ENCODE data around the gene CTSK. TPM values are rescaled to one million over a fixed set of nuclear protein-coding genes. Genes with fewer than 3 reads are reported as not detected.
A peak's percentile ranks its signal among the peaks of the same experiment; 100 is the strongest.
"Not testable (repeated sequence)": the region's sequence is repeated elsewhere in the genome, so short reads cannot be mapped to it uniquely, and the experiment has no call there.

The CTSK gene
- total and polyA plus RNA-seq, 5 donors from 2014 or later = 0.10 to 18.0 (median 1.1) TPM; not detected in 1

GRCh38 chr1:150772326-150772725, 35.7 kb downstream of the CTSK start:
- Mint-ChIP-seq H3K27me3 (peaks cover 5% of the 10 kb centered on the region), H3K4me1 (peaks cover 8 to 18% (median 12%) of the 10 kb centered on the region in 4 donors), H3K27ac (no peak overlapping the region), H3K9me3 (no peaks in the 10 kb centered on the region), H3K36me3 (no peaks in the 10 kb centered on the region), H3K4me3 (no peak overlapping the region)
- Histone ChIP-seq H3K27me3 (ENCODE audit: control insufficient read depth, insufficient read depth, low read length) (no peaks in the 10 kb centered on the region), H3K27ac (ENCODE audit: insufficient read depth, low read length, poor library complexity, severe bottlenecking) (no peak overlapping the region), H3K36me3 (ENCODE audit: control insufficient read depth, insufficient read depth, low read length) (no peaks in the 10 kb centered on the region), H3K4me3 (ENCODE audit: low read depth, low read length) (no peak overlapping the region), H3K4me1 (ENCODE audit: control insufficient read depth, insufficient read depth, low read length, poor library complexity, severe bottlenecking) (peaks cover 5% of the 10 kb centered on the region), H3K9me3 (ENCODE audit: control insufficient read depth in 2 of 2, low read length in 2 of 2) (no peaks in the 10 kb centered on the region)
- ATAC-seq (ENCODE audit: low read depth in 2 of 2) = no peak
- DNase-seq = no peak

- H3K36me3 ChIP-seq (ENCODE audit: control insufficient read depth, insufficient read depth, low read length); H3K27ac ChIP-seq (ENCODE audit: insufficient read depth, low read length, poor library complexity, severe bottlenecking); H3K9me3 Mint-ChIP-seq; H3K9me3 ChIP-seq (ENCODE audit: control insufficient read depth in 2 of 2, low read length in 2 of 2); H3K36me3 Mint-ChIP-seq; H3K27me3 Mint-ChIP-seq; DNase-seq; ATAC-seq (ENCODE audit: low read depth in 2 of 2); H3K4me3 ChIP-seq (ENCODE audit: low read depth, low read length); H3K27me3 ChIP-seq (ENCODE audit: control insufficient read depth, insufficient read depth, low read length): not testable (repeated sequence)
- peak overlapping the region in 2 of 4 donors; percentile 72 to 91 for H3K4me3 Mint-ChIP-seq
- H3K4me1 ChIP-seq (ENCODE audit: control insufficient read depth, insufficient read depth, low read length, poor library complexity, severe bottlenecking) = peaks cover 26% of the 10 kb centered on the region
- H3K4me1 Mint-ChIP-seq = peaks cover 28 to 48% (median 35%) of the 10 kb centered on the region in 4 donors
- H3K27ac Mint-ChIP-seq = peak overlapping the region; percentile 32 to 96 (median 38)
Observed at GRCh38 chr1:150767704-150768103, 40.4 kb downstream of the CTSK start.

- not testable (repeated sequence) for H3K27me3 ChIP-seq (ENCODE audit: control insufficient read depth, insufficient read depth, low read length); DNase-seq; H3K27me3 Mint-ChIP-seq; H3K36me3 ChIP-seq (ENCODE audit: control insufficient read depth, insufficient read depth, low read length); H3K9me3 ChIP-seq (ENCODE audit: control insufficient read depth in 2 of 2, low read length in 2 of 2); H3K9me3 Mint-ChIP-seq
- H3K4me3 ChIP-seq (ENCODE audit: low read depth, low read length) = peak overlapping the region; percentile 93
- H3K27ac Mint-ChIP-seq = peak overlapping the region; percentile 96 to 98 (median 96)
- peaks cover 25 to 59% (median 37%) of the 10 kb centered on the region in 4 donors for H3K4me1 Mint-ChIP-seq
- peak in 1 of 2 donors; percentile 25 for ATAC-seq (ENCODE audit: low read depth in 2 of 2)
- peaks cover 37% of the 10 kb centered on the region for H3K4me1 ChIP-seq (ENCODE audit: control insufficient read depth, insufficient read depth, low read length, poor library complexity, severe bottlenecking)
- H3K27ac ChIP-seq (ENCODE audit: insufficient read depth, low read length, poor library complexity, severe bottlenecking) = peak overlapping the region; percentile 72
- H3K4me3 Mint-ChIP-seq = peak overlapping the region; percentile 91 to 99 (median 94)
- H3K36me3 Mint-ChIP-seq = peaks cover 20% of the 10 kb centered on the region
Observed at GRCh38 chr1:150765977-150766301, 42.1 kb downstream of the CTSK start.

GRCh38 chr1:150765296-150765976, 42.6 kb downstream of the CTSK start, which contains the start of gene CTSS:
Gene CTSS (minus strand): TSS chr1:150765778. CDS start chr1:150764763, 1,015 bp downstream.
- H3K4me3 ChIP-seq (ENCODE audit: low read depth, low read length) = peak within 1 kb of the TSS; percentile 93
- Mint-ChIP-seq H3K4me3 (peak within 1 kb of the TSS; percentile 91 to 99 (median 94)), H3K27ac (peak within 1 kb of the TSS; percentile 96 to 98 (median 96)), H3K36me3 (peaks cover 23% of the 10 kb centered on the region), H3K4me1 (peaks cover 26 to 59% (median 36%) of the 10 kb centered on the region in 4 donors), H3K27me3 (no peaks in the 10 kb centered on the region), H3K9me3 (no peaks in the 10 kb centered on the region)
- peak; percentile 82 to 83 for ATAC-seq (ENCODE audit: low read depth in 2 of 2)
- peak within 1 kb of the TSS; percentile 72 for H3K27ac ChIP-seq (ENCODE audit: insufficient read depth, low read length, poor library complexity, severe bottlenecking)
- peaks cover 33% of the 10 kb centered on the region for H3K4me1 ChIP-seq (ENCODE audit: control insufficient read depth, insufficient read depth, low read length, poor library complexity, severe bottlenecking)
- peak in 2 of 3 donors; percentile 51 to 75 for DNase-seq
- H3K9me3 ChIP-seq (ENCODE audit: control insufficient read depth in 2 of 2, low read length in 2 of 2) = no peaks in the 10 kb centered on the region
- H3K27me3 ChIP-seq (ENCODE audit: control insufficient read depth, insufficient read depth, low read length) = no peaks in the 10 kb centered on the region
- peaks cover 2% of the 10 kb centered on the region for H3K36me3 ChIP-seq (ENCODE audit: control insufficient read depth, insufficient read depth, low read length)

- H3K27me3 Mint-ChIP-seq = no peaks in the 10 kb centered on the region
- peak overlapping the region; percentile 96 to 98 (median 96) for H3K27ac Mint-ChIP-seq
- H3K36me3 ChIP-seq (ENCODE audit: control insufficient read depth, insufficient read depth, low read length) = peaks cover 6% of the 10 kb centered on the region
- peak overlapping the region; percentile 91 to 99 (median 94) for H3K4me3 Mint-ChIP-seq
- H3K9me3 ChIP-seq (ENCODE audit: control insufficient read depth in 2 of 2, low read length in 2 of 2) = no peaks in the 10 kb centered on the region
- DNase-seq (peak in 1 of 3 donors; percentile 39), ATAC-seq (ENCODE audit: low read depth in 2 of 2) (peak; percentile 25 to 37)
- peak overlapping the region; percentile 93 for H3K4me3 ChIP-seq (ENCODE audit: low read depth, low read length)
- H3K4me1 ChIP-seq (ENCODE audit: control insufficient read depth, insufficient read depth, low read length, poor library complexity, severe bottlenecking) = peaks cover 34% of the 10 kb centered on the region
- no peaks in the 10 kb centered on the region for H3K27me3 ChIP-seq (ENCODE audit: control insufficient read depth, insufficient read depth, low read length)
- peaks cover 0 to 2% (median 0%) of the 10 kb centered on the region in 7 donors for H3K9me3 Mint-ChIP-seq
- H3K27ac ChIP-seq (ENCODE audit: insufficient read depth, low read length, poor library complexity, severe bottlenecking) = peak overlapping the region; percentile 72
- H3K4me1 Mint-ChIP-seq = peaks cover 30 to 66% (median 38%) of the 10 kb centered on the region in 4 donors
- peaks cover 29% of the 10 kb centered on the region for H3K36me3 Mint-ChIP-seq
Observed at GRCh38 chr1:150764617-150765101, 43.4 kb downstream of the CTSK start.

- H3K4me1 Mint-ChIP-seq = peaks cover 30 to 74% (median 40%) of the 10 kb centered on the region in 4 donors
- ATAC-seq (ENCODE audit: low read depth in 2 of 2) = no peak
Observed at GRCh38 chr1:150763018-150763417, 45.0 kb downstream of the CTSK start.

GRCh38 chr1:150762552-150762951, 45.5 kb downstream of the CTSK start:
- no peaks in the 10 kb centered on the region for H3K27me3 ChIP-seq (ENCODE audit: control insufficient read depth, insufficient read depth, low read length)
- H3K9me3 ChIP-seq (ENCODE audit: control insufficient read depth in 2 of 2, low read length in 2 of 2) = no peaks in the 10 kb centered on the region
- ATAC-seq (ENCODE audit: low read depth in 2 of 2) (no peak), DNase-seq (no peak)
- peaks cover 0 to 2% (median 0%) of the 10 kb centered on the region in 7 donors for H3K9me3 Mint-ChIP-seq
- peak overlapping the region; percentile 40 to 78 (median 70) for H3K4me3 Mint-ChIP-seq
- peak overlapping the region; percentile 78 for H3K4me3 ChIP-seq (ENCODE audit: low read depth, low read length)
- no peaks in the 10 kb centered on the region for H3K27me3 Mint-ChIP-seq
- peaks cover 11% of the 10 kb centered on the region for H3K36me3 ChIP-seq (ENCODE audit: control insufficient read depth, insufficient read depth, low read length)
- peaks cover 34% of the 10 kb centered on the region for H3K36me3 Mint-ChIP-seq
- peaks cover 35% of the 10 kb centered on the region for H3K4me1 ChIP-seq (ENCODE audit: control insufficient read depth, insufficient read depth, low read length, poor library complexity, severe bottlenecking)
- H3K27ac Mint-ChIP-seq = peak overlapping the region in 1 of 3 donors; percentile 24
- H3K4me1 Mint-ChIP-seq = peaks cover 30 to 71% (median 40%) of the 10 kb centered on the region in 4 donors
- H3K27ac ChIP-seq (ENCODE audit: insufficient read depth, low read length, poor library complexity, severe bottlenecking) = no peak overlapping the region

More at GRCh38 chr1:150763018-150763417, 45.0 kb downstream of the CTSK start:
- no peaks in the 10 kb centered on the region for H3K9me3 ChIP-seq (ENCODE audit: control insufficient read depth in 2 of 2, low read length in 2 of 2)
- H3K27ac ChIP-seq (ENCODE audit: insufficient read depth, low read length, poor library complexity, severe bottlenecking) = no peak overlapping the region
- H3K4me1 ChIP-seq (ENCODE audit: control insufficient read depth, insufficient read depth, low read length, poor library complexity, severe bottlenecking) = peaks cover 35% of the 10 kb centered on the region
- H3K27ac Mint-ChIP-seq = peak overlapping the region; percentile 3 to 72 (median 24)
- H3K9me3 Mint-ChIP-seq = peaks cover 0 to 2% (median 0%) of the 10 kb centered on the region in 7 donors
- H3K4me3 ChIP-seq (ENCODE audit: low read depth, low read length) = peak overlapping the region; percentile 78
- H3K36me3 ChIP-seq (ENCODE audit: control insufficient read depth, insufficient read depth, low read length) = peaks cover 9% of the 10 kb centered on the region
- DNase-seq = no peak
- no peaks in the 10 kb centered on the region for H3K27me3 Mint-ChIP-seq
- peaks cover 34% of the 10 kb centered on the region for H3K36me3 Mint-ChIP-seq
- H3K27me3 ChIP-seq (ENCODE audit: control insufficient read depth, insufficient read depth, low read length) = no peaks in the 10 kb centered on the region
- peak overlapping the region; percentile 60 to 78 (median 76) for H3K4me3 Mint-ChIP-seq
